Duodenal mucosa (tissue), 2 donors: ENCODE measurements around the gene HS6ST3.

Experiments
- H3K27ac ChIP-seq: one replicate; pipeline ENCODE4 v1.7.0; 2013; ENCODE audit warnings: low read depth, low read length
- H3K27me3 ChIP-seq, 2 donors: one replicate each; pipeline ENCODE4 v1.7.0; 2013; ENCODE audit warnings: low read length in 2 of 2, control low read depth in 1 of 2; ENCODE audit not compliant: insufficient read depth in 2 of 2, control insufficient read depth in 1 of 2
- H3K36me3 ChIP-seq, 2 donors: one replicate each; pipeline ENCODE4 v1.7.0; 2013; ENCODE audit warnings: low read length in 2 of 2, control low read depth in 1 of 2; ENCODE audit not compliant: insufficient read depth in 2 of 2, control insufficient read depth in 1 of 2
- H3K4me1 ChIP-seq, 2 donors: one replicate each; pipeline ENCODE4 v1.7.0; 2013; ENCODE audit warnings: low read length in 2 of 2, control low read depth in 1 of 2; ENCODE audit not compliant: insufficient read depth in 2 of 2, control insufficient read depth in 1 of 2
- H3K4me3 ChIP-seq, 2 donors: one replicate each; pipeline ENCODE4 v1.7.0; 2013; ENCODE audit warnings: low read length in 2 of 2, low read depth in 1 of 2
- H3K9ac ChIP-seq, 2 donors: one replicate each; pipeline ENCODE4 v1.7.0; 2013; ENCODE audit warnings: low read length in 2 of 2, low read depth in 1 of 2
- H3K9me3 ChIP-seq, 2 donors: one replicate each; pipeline ENCODE4 v1.7.0; 2013; ENCODE audit warnings: low read length in 2 of 2, control low read depth in 1 of 2; ENCODE audit not compliant: control insufficient read depth in 1 of 2

The HS6ST3 gene

GRCh38 chr13:96193728-96194310 lies 103.9 kb downstream of the HS6ST3 start:
- Histone ChIP-seq H3K9me3 (no peaks in the 10 kb centered on the region), H3K9ac (no peak overlapping the region)

DNA sequence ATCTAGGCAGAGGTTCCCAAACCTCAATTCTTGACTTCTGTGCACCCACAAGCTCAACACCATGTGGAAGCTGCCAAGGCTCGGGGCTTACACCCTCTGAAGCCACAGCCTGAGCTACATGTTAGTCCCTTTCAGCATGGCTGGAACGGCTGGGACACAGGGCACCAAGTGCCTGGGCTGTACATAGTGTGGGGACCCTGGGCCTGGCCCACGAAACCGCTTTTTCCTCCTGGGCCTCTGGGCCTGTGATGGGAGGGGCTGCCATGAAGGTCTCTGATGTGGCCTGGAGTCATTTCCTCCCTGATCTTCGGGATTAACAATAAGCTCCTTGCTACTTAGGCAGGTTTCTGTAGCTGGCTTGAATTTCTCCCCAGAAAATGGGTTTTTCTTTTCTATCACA lies 108.1 kb downstream of the HS6ST3 start:
- no peaks in the 10 kb centered on the region for H3K27me3 ChIP-seq
- H3K4me3 ChIP-seq, result no peak overlapping the region
- H3K9ac ChIP-seq, result no peak overlapping the region
- H3K9me3 ChIP-seq, result no peaks in the 10 kb centered on the region
- no peaks in the 10 kb centered on the region for H3K36me3 ChIP-seq
- H3K4me1 ChIP-seq, result no peaks in the 10 kb centered on the region
- H3K27ac ChIP-seq, result no peak overlapping the region

More at GRCh38 chr13:96193728-96194310, 103.9 kb downstream of the HS6ST3 start:
- Histone ChIP-seq H3K27me3 (no peaks in the 10 kb centered on the region), H3K4me3 (no peak overlapping the region), H3K4me1 (no peaks in the 10 kb centered on the region), H3K36me3 (no peaks in the 10 kb centered on the region), H3K27ac (no peak overlapping the region)

DNA sequence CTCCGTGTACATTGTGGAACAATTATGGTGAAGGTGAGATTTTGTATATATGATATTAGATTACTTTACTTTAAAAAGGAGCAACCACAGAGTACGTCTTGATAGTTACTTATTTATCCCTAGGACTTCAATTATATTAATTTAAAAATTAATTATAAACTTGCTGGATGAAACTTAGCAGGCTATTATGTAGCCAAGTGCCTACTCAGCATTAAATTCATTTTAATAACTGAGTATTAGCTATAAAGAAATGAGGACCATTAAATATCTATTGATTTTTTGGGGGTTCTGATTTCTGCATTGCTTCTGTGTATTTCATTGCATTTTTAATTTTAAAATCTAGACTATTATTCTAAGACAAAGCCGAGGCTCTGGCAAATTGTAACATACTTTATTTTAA lies 109.4 kb downstream of the HS6ST3 start:
- no peaks in the 10 kb centered on the region for H3K27me3 ChIP-seq
- no peaks in the 10 kb centered on the region for H3K9me3 ChIP-seq
- H3K4me3 ChIP-seq, result no peak overlapping the region
- H3K36me3 ChIP-seq, result no peaks in the 10 kb centered on the region
- no peak overlapping the region for H3K27ac ChIP-seq
- H3K4me1 ChIP-seq, result no peaks in the 10 kb centered on the region
- H3K9ac ChIP-seq, result no peak overlapping the region

DNA sequence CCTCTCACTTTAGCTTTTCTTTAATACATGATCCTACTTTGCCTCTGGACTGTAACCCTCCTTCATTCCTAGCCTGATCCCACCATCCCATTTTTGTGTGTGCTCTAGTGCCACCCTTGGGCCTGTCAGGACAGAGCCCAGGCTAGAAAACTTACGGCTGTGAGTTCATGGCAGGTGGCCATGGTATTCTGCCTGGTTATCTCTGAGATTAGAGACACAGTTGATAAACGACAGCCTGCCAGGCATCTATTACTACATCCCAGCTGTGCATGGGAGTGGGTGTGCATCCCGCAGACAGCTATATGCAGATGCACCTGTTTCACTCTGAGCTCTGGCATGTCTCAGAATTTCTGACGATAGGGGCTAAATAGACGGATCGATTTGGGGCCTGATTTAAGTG lies 110.9 kb downstream of the HS6ST3 start:
- no peaks in the 10 kb centered on the region for H3K27me3 ChIP-seq
- H3K9ac ChIP-seq, result no peak overlapping the region
- H3K4me1 ChIP-seq, result no peaks in the 10 kb centered on the region
- no peaks in the 10 kb centered on the region for H3K36me3 ChIP-seq
- H3K27ac ChIP-seq, result no peak overlapping the region
- H3K4me3 ChIP-seq, result no peak overlapping the region
- H3K9me3 ChIP-seq, result no peaks in the 10 kb centered on the region

DNA sequence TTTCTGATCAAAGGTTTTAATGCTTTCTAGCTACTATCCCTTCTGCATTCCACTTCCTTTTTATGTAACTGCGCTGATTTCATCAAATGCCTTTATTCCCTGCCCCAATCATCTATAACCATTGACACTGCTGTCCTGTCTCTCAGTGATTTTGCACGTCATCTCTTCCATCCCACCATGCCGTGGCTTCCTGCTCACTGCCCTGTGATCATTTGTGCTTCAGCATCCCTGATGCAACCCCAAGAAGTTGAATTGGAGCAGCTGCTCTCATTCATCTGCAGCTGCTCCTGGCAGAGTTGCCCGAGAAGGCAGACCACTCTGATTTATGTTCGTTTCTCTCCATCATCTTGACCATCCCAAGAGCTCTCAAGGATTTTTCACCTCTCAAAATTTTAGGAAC lies 112.4 kb downstream of the HS6ST3 start:
- Histone ChIP-seq H3K4me3 (no peak overlapping the region), H3K27me3 (no peaks in the 10 kb centered on the region), H3K9ac (no peak overlapping the region), H3K9me3 (no peaks in the 10 kb centered on the region), H3K27ac (no peak overlapping the region), H3K4me1 (no peaks in the 10 kb centered on the region), H3K36me3 (no peaks in the 10 kb centered on the region)

GRCh38 chr13:96203471-96203870 lies 113.6 kb downstream of the HS6ST3 start:
- Histone ChIP-seq H3K4me1 (no peaks in the 10 kb centered on the region), H3K9ac (no peak overlapping the region), H3K4me3 (no peak overlapping the region), H3K27ac (no peak overlapping the region), H3K27me3 (no peaks in the 10 kb centered on the region), H3K36me3 (no peaks in the 10 kb centered on the region), H3K9me3 (no peaks in the 10 kb centered on the region)

DNA sequence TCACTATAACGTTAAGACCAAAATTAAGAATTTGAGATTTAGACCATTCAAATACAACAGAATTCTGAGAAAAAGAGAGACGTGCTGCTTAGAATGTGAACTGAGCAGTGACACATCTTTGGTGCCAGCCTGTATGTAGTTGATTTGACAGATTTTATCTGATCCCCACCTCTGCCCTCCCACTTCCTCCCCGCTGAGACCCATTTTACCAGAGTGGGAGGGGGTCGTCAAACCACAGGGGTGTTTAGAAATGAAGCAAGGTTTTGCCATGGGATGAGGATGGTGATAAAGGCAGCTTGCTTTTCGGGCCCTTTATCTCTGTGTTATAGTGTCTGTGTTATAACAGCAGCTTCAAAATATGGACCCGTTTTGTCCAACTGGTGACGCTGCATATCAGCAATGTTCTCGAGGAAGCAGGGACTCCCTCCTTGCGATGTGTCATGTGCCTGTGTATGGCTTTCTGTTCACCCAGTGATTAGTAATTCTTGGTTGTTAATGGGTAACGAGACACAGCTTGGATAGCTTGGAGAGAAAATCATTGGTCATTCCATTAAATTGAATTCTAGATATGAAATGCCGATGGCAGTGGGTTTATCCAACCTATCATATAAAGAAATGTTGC lies 125.0 kb downstream of the HS6ST3 start:
- no peak overlapping the region for H3K27ac ChIP-seq

DNA sequence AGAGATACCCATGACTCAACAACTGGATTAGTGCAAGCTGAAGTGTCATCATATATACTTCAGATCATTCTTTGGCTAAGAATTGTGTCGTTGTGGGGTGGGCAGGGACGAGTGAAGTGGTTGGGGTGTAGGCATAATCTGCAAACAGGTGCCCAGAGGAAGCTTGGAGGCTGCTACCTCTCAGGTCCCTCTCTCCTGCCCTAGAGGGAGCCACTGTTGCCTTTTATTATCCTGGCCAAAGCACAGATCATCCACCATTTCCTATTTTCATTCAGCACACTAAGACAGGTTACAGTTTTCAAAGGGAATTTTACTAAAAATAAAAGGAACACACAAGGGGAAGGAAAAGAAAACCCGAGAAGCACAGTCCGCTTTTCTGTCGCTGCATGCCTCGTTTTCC lies 126.6 kb downstream of the HS6ST3 start:
- Histone ChIP-seq H3K27ac (no peak overlapping the region), H3K27me3 (no peaks in the 10 kb centered on the region), H3K4me3 (no peak overlapping the region), H3K9me3 (no peaks in the 10 kb centered on the region), H3K36me3 (no peaks in the 10 kb centered on the region), H3K9ac (no peak overlapping the region), H3K4me1 (no peaks in the 10 kb centered on the region)

More for the DNA sequence above, 125.0 kb downstream of the HS6ST3 start:
- Histone ChIP-seq H3K4me1 (no peaks in the 10 kb centered on the region), H3K9ac (no peak overlapping the region), H3K9me3 (no peaks in the 10 kb centered on the region), H3K4me3 (no peak overlapping the region), H3K27me3 (no peaks in the 10 kb centered on the region), H3K36me3 (no peaks in the 10 kb centered on the region)

- Histone ChIP-seq H3K9ac (no peak overlapping the region), H3K27me3 (no peaks in the 10 kb centered on the region), H3K27ac (no peak overlapping the region), H3K4me1 (no peaks in the 10 kb centered on the region), H3K9me3 (no peaks in the 10 kb centered on the region), H3K36me3 (no peaks in the 10 kb centered on the region), H3K4me3 (no peak overlapping the region)
Observed at GRCh38 chr13:96218475-96218874, 128.6 kb downstream of the HS6ST3 start.

DNA sequence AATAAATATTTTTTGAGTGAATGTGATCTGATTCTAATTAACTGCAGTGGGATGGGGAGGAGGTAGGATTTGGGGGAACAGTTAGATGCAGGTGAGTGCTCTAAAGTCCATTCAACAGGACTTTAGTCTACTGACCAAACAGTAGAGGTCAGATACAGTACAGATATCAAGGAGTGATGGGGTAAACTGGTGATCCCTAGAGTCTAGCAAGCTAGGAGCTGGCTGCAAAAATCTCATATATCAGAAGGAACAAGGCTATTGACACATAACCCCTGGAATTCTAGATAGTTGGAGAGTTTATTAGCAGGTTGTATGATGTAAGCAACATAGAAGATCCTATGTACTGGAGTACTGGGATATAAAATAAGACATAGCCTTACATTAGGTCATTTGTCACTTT lies 131.6 kb downstream of the HS6ST3 start:
- no peak overlapping the region for H3K9ac ChIP-seq
- no peaks in the 10 kb centered on the region for H3K27me3 ChIP-seq
- no peaks in the 10 kb centered on the region for H3K36me3 ChIP-seq
- no peak overlapping the region for H3K4me3 ChIP-seq
- H3K27ac ChIP-seq, result no peak overlapping the region
- no peaks in the 10 kb centered on the region for H3K4me1 ChIP-seq
- no peaks in the 10 kb centered on the region for H3K9me3 ChIP-seq
